ENCODE results near the gene CNN2. TPM values are rescaled to one million over a fixed set of nuclear protein-coding genes. Genes with fewer than 3 reads are reported as not detected.
A peak's percentile ranks its signal among the peaks of the same experiment; 100 is the strongest.
"Not testable (repeated sequence)": the region's sequence is repeated elsewhere in the genome, so short reads cannot be mapped to it uniquely, and the experiment has no call there.

The CNN2 gene
- total and polyA plus RNA-seq, 12 donors: 6.9 to 64.9 (median 42.7) TPM

- WGBS, 4 donors: 0 to 1% (median 1%) methylated on average over 42 to 60 of the region's 60 CpGs
- Histone ChIP-seq H3K27ac (peak overlapping the region in 4 of 5 donors; percentile 88 to 99 (median 90)), H3K9me3 (replicated peaks in 1 of 3) (no peaks in the 10 kb centered on the region), H3K27me3 (no peaks in the 10 kb centered on the region), H3K4me1 (replicated peaks in 1 of 2) (peaks cover 27 to 51% of the 10 kb centered on the region in 2 donors), H3K4me3 (peak overlapping the region; percentile 62 to 99 (median 78)), H3K36me3 (replicated peaks in 1 of 2) (no peaks in the 10 kb centered on the region)
- TF ChIP-seq CTCF (IDR thresholded peaks at IDR 0.05) (no peak), POLR2A (IDR thresholded peaks at IDR 0.05) (no peak)
- DNase-seq: peak in 6 of 7 donors; percentile 51 to 76 (median 60)
- intact Hi-C loops (cut with DNase I): no loop called here
Observed at GRCh38 chr19:1019980-1020867, 6.2 kb upstream of the CNN2 start.

DNA sequence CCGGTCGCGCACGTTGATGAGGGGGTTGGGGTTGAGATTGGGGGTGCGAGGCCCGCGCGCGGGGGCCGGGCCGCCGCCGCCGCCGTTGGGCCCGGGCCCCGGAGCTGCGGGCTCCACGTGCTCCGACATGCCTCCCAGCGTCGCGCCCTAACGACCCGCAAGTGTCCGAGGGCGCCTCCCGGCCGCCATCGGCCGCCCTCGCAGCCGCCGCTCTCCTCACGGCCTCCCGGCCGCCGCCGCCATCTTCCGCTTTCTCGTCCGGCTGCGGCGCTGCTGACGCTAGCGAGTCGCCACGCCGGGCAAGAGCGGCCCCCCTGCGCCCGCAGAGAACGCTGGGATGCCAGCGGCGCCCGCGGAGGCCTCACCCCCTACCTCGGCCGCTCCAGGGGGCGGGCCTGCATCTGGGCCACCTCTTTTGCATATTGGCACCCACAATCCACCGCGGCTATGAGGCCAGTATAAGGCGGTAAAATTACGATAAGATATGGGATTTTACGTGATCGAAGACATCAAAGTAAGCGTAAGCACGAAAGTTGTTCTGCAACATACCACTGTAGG, 5.5 kb upstream of the CNN2 start, which contains the start of gene TMEM259:
TMEM259 (minus strand) TSS at position 256 of the 558 bp plus-strand sequence; CDS start at position 129, 127 bp downstream.
- Histone ChIP-seq H3K4me1 (replicated peaks in 1 of 2) (peaks cover 27 to 48% of the 10 kb centered on the region in 2 donors), H3K4me3 (peak within 1 kb of the TSS; percentile 62 to 99 (median 78)), H3K36me3 (replicated peaks in 1 of 2) (no peaks in the 10 kb centered on the region), H3K27ac (peak within 1 kb of the TSS; percentile 74 to 99 (median 90)), H3K27me3 (no peaks in the 10 kb centered on the region), H3K9me3 (replicated peaks in 1 of 3) (no peaks in the 10 kb centered on the region)
- WGBS, 4 donors: 0% methylated on average over 14 to 68 of the region's 68 CpGs
- peak; percentile 97 to 99 (median 98) for DNase-seq
- intact Hi-C loops (cut with DNase I): no loop called here
- TF ChIP-seq CTCF (IDR thresholded peaks at IDR 0.05) (no peak), POLR2A (IDR thresholded peaks at IDR 0.05) (peak; percentile 64 to 86)

DNA sequence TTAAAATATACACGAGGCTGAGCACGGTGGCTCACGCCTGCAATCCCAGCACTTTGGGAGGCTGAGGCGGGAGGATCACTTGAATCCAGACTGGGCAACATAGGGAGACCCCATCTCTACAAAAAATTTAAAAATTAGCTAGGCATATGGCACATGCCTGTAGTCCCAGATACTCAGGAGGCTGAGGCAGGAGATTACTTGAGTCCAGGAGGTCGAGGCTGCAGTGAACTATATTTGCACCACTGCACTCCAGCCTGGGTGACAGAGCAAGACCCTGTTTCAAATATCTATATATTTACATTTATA, 2.6 kb upstream of the CNN2 start:
- intact Hi-C loops (cut with DNase I); H3K27me3 ChIP-seq; H3K36me3 ChIP-seq (replicated peaks in 1 of 2); H3K27ac ChIP-seq; H3K9me3 ChIP-seq (replicated peaks in 1 of 3); DNase-seq; H3K4me3 ChIP-seq: not testable (repeated sequence)
- 75 to 88% (median 83%) methylated on average over 5 of the region's 5 CpGs for WGBS, 4 donors
- peaks cover 10 to 26% of the 10 kb centered on the region in 2 donors for H3K4me1 ChIP-seq (replicated peaks in 1 of 2)

GRCh38 chr19:1025080-1025479, 1.3 kb upstream of the CNN2 start:
- intact Hi-C loops (cut with DNase I); H3K36me3 ChIP-seq (replicated peaks in 1 of 2); H3K9me3 ChIP-seq (replicated peaks in 1 of 3); H3K27me3 ChIP-seq; H3K27ac ChIP-seq; H3K4me3 ChIP-seq; DNase-seq: not testable (repeated sequence)
- H3K4me1 ChIP-seq (replicated peaks in 1 of 2): peaks cover 0 to 14% of the 10 kb centered on the region in 2 donors
- 79 to 95% (median 83%) methylated on average over 6 of the region's 6 CpGs for WGBS, 4 donors

GRCh38 chr19:1026783-1027649, 608 bp downstream of the CNN2 start:
- intact Hi-C loops (cut with DNase I): no loop called here

More at GRCh38 chr19:1026783-1027649, 608 bp downstream of the CNN2 start:
- no peak for DNase-seq
- Histone ChIP-seq H3K27me3 (no peaks in the 10 kb centered on the region), H3K36me3 (replicated peaks in 1 of 2) (peaks cover 0 to under 1% of the 10 kb centered on the region in 2 donors), H3K4me3 (peak overlapping the region in 2 of 4 donors; percentile 14 to 68), H3K9me3 (replicated peaks in 1 of 3) (no peaks in the 10 kb centered on the region), H3K4me1 (replicated peaks in 1 of 2) (peaks cover 0 to 13% of the 10 kb centered on the region in 2 donors), H3K27ac (peak overlapping the region in 3 of 5 donors; percentile 74 to 92 (median 87))
- WGBS, 4 donors: 3 to 12% (median 7%) methylated on average over 9 to 36 of the region's 36 CpGs
- TF ChIP-seq CTCF (IDR thresholded peaks at IDR 0.05) (no peak), POLR2A (IDR thresholded peaks at IDR 0.05) (no peak)
